GM23338 (cell line): Measurements from ENCODE around the gene GGTLC2. TPM values are rescaled to one million over a fixed set of nuclear protein-coding genes. Genes with fewer than 3 reads are reported as not detected.

Experiments
- ATAC-seq: fragments of 200-7000 bp; cut with Tn5 transposase; 3 replicates; pipeline ENCODE4 v1.9.1; 2020
- DNase-seq: peaks from one replicate; pipeline ENCODE4 v3.0.0-alpha.2; 2015; ENCODE audit warnings: low spot score
- H2AFZ ChIP-seq: fragments of 200-600 bp; sonication (generic); 2 replicates; pipeline ENCODE4 v1.8.0; 2016; ENCODE audit warnings: antibody characterized with exemption, mild to moderate bottlenecking, moderate library complexity
- H3F3A ChIP-seq: fragments of 200-600 bp; sonication (generic); replicated peaks from 2 replicates; pipeline ENCODE4 v1.8.0; 2017; ENCODE audit warnings: antibody characterized with exemption, mixed run types, low read depth
- H3K27ac ChIP-seq: fragments of 200-600 bp; sonication (generic); 2 replicates; pipeline ENCODE4 v1.6.1; 2016; ENCODE audit warnings: low read depth
- H3K27me3 ChIP-seq: fragments of 200-600 bp; sonication (generic); 2 replicates; pipeline ENCODE4 v1.8.0; 2016; ENCODE audit warnings: mild to moderate bottlenecking, mixed run types, moderate library complexity; ENCODE audit not compliant: insufficient read depth
- H3K36me3 ChIP-seq: fragments of 200-600 bp; sonication (generic); 2 replicates; pipeline ENCODE4 v1.8.0; 2016; ENCODE audit warnings: mild to moderate bottlenecking; ENCODE audit not compliant: insufficient read depth
- H3K4me1 ChIP-seq: fragments of 200-600 bp; sonication (generic); 2 replicates; pipeline ENCODE4 v1.8.0; 2016; ENCODE audit warnings: mild to moderate bottlenecking, moderate library complexity; ENCODE audit not compliant: insufficient read depth
- H3K4me2 ChIP-seq: fragments of 200-600 bp; sonication (generic); 2 replicates; pipeline ENCODE4 v1.7.1; 2017; ENCODE audit warnings: mixed run types
- H3K4me3 ChIP-seq: fragments of 200-600 bp; sonication (generic); 2 replicates; pipeline ENCODE4 v1.6.1; 2016; ENCODE audit warnings: mixed run types
- H3K79me2 ChIP-seq: fragments of 200-600 bp; sonication (generic); replicated peaks from 2 replicates; pipeline ENCODE4 v1.8.0; 2017; ENCODE audit warnings: mild to moderate bottlenecking; ENCODE audit not compliant: insufficient read depth
- H3K9me2 ChIP-seq: fragments of 200-600 bp; sonication (generic); 2 replicates; pipeline ENCODE4 v1.8.0; 2017; ENCODE audit not compliant: insufficient read depth
- H4K20me1 ChIP-seq: fragments of 200-600 bp; sonication (generic); replicated peaks from 2 replicates; pipeline ENCODE4 v1.8.0; 2017; ENCODE audit warnings: mild to moderate bottlenecking; ENCODE audit not compliant: insufficient read depth
- H3K27ac Mint-ChIP-seq: 2 replicates; pipeline ENCODE4 v1.8.0; 2020; ENCODE audit warnings: inconsistent platforms, mild to moderate bottlenecking, moderate library complexity, mixed read lengths
- H3K27me3 Mint-ChIP-seq: 3 replicates; pipeline ENCODE4 v1.8.0; 2022; ENCODE audit warnings: low read depth, mild to moderate bottlenecking, moderate library complexity, mixed read lengths, inconsistent platforms; ENCODE audit not compliant: insufficient read depth, poor library complexity
- H3K36me3 Mint-ChIP-seq: 3 replicates; pipeline ENCODE4 v1.8.0; 2021; ENCODE audit warnings: low read depth, mild to moderate bottlenecking, inconsistent platforms, moderate library complexity, mixed read lengths
- H3K4me1 Mint-ChIP-seq: 3 replicates; pipeline ENCODE4 v1.8.0; 2020; ENCODE audit warnings: mild to moderate bottlenecking, inconsistent platforms, mixed read lengths
- H3K4me3 Mint-ChIP-seq: 3 replicates; pipeline ENCODE4 v1.8.0; 2021; ENCODE audit warnings: moderate library complexity, mild to moderate bottlenecking, inconsistent platforms, mixed read lengths
- H3K9me3 Mint-ChIP-seq: 3 replicates; pipeline ENCODE4 v1.8.0; 2020; ENCODE audit warnings: moderate library complexity, mild to moderate bottlenecking, inconsistent platforms, mixed read lengths
- CREB1 ChIP-seq: fragments of 250-450 bp; sonication (Bioruptor Pico); IDR thresholded peaks from 2 replicates; pipeline ENCODE4 v1.5.0; 2020; ENCODE audit warnings: low read depth, mild to moderate bottlenecking, moderate library complexity
- CTCF ChIP-seq, 2 experiments: fragments of 200-600 bp in 1 of 2; sonication (generic) in 1 of 2; conservative IDR thresholded peaks; 2 replicates each; pipeline versions ENCODE4 v1.5.1 to v1.6.1; 2016 to 2017; ENCODE audit warnings: antibody characterized with exemption in 2 of 2, low read depth in 2 of 2, mild to moderate bottlenecking in 2 of 2, moderate library complexity in 1 of 2
- polyA plus RNA-seq: library from polyadenylated mRNA; unstranded; fragments of >200 nt; fragmentation: Nextera tagmentation; extraction: Ambion mirVana; gene quantifications from 2 replicates; pipeline ENCODE4 v1.2.1, GENCODE V29; 2016
- total RNA-seq: library from RNA; depleted of rRNA; stranded (reverse); fragments of >200 nt; shearing (Covaris generic); gene quantifications from 2 replicates; pipeline ENCODE4 v1.2.3, GENCODE V29; 2014
- TF ChIP-seq, protein P1 (sequence below): fragments of 250-450 bp; sonication (Bioruptor Pico); IDR thresholded peaks from 2 replicates; pipeline ENCODE4 v1.5.0; 2020; ENCODE audit warnings: mild to moderate bottlenecking, moderate library complexity

The GGTLC2 gene
- total and polyA plus RNA-seq, 2 experiments from 2014 or later = not detected

- Histone ChIP-seq H3K27ac (no peak overlapping the region), H3K4me1 (no peaks in the 10 kb centered on the region), H4K20me1 (no peaks in the 10 kb centered on the region), H3K36me3 (no peaks in the 10 kb centered on the region), H3K4me3 (no peak overlapping the region), H3K27me3 (peaks cover 93% of the 10 kb centered on the region), H3F3A (no peaks in the 10 kb centered on the region), H3K79me2 (no peaks in the 10 kb centered on the region), H3K4me2 (no peak overlapping the region), H3K9me2 (no peaks in the 10 kb centered on the region), H2AFZ (no peak overlapping the region)
- TF ChIP-seq CREB1 (CRISPR knock-in tag) = no peak
- TF ChIP-seq, protein P1, sequence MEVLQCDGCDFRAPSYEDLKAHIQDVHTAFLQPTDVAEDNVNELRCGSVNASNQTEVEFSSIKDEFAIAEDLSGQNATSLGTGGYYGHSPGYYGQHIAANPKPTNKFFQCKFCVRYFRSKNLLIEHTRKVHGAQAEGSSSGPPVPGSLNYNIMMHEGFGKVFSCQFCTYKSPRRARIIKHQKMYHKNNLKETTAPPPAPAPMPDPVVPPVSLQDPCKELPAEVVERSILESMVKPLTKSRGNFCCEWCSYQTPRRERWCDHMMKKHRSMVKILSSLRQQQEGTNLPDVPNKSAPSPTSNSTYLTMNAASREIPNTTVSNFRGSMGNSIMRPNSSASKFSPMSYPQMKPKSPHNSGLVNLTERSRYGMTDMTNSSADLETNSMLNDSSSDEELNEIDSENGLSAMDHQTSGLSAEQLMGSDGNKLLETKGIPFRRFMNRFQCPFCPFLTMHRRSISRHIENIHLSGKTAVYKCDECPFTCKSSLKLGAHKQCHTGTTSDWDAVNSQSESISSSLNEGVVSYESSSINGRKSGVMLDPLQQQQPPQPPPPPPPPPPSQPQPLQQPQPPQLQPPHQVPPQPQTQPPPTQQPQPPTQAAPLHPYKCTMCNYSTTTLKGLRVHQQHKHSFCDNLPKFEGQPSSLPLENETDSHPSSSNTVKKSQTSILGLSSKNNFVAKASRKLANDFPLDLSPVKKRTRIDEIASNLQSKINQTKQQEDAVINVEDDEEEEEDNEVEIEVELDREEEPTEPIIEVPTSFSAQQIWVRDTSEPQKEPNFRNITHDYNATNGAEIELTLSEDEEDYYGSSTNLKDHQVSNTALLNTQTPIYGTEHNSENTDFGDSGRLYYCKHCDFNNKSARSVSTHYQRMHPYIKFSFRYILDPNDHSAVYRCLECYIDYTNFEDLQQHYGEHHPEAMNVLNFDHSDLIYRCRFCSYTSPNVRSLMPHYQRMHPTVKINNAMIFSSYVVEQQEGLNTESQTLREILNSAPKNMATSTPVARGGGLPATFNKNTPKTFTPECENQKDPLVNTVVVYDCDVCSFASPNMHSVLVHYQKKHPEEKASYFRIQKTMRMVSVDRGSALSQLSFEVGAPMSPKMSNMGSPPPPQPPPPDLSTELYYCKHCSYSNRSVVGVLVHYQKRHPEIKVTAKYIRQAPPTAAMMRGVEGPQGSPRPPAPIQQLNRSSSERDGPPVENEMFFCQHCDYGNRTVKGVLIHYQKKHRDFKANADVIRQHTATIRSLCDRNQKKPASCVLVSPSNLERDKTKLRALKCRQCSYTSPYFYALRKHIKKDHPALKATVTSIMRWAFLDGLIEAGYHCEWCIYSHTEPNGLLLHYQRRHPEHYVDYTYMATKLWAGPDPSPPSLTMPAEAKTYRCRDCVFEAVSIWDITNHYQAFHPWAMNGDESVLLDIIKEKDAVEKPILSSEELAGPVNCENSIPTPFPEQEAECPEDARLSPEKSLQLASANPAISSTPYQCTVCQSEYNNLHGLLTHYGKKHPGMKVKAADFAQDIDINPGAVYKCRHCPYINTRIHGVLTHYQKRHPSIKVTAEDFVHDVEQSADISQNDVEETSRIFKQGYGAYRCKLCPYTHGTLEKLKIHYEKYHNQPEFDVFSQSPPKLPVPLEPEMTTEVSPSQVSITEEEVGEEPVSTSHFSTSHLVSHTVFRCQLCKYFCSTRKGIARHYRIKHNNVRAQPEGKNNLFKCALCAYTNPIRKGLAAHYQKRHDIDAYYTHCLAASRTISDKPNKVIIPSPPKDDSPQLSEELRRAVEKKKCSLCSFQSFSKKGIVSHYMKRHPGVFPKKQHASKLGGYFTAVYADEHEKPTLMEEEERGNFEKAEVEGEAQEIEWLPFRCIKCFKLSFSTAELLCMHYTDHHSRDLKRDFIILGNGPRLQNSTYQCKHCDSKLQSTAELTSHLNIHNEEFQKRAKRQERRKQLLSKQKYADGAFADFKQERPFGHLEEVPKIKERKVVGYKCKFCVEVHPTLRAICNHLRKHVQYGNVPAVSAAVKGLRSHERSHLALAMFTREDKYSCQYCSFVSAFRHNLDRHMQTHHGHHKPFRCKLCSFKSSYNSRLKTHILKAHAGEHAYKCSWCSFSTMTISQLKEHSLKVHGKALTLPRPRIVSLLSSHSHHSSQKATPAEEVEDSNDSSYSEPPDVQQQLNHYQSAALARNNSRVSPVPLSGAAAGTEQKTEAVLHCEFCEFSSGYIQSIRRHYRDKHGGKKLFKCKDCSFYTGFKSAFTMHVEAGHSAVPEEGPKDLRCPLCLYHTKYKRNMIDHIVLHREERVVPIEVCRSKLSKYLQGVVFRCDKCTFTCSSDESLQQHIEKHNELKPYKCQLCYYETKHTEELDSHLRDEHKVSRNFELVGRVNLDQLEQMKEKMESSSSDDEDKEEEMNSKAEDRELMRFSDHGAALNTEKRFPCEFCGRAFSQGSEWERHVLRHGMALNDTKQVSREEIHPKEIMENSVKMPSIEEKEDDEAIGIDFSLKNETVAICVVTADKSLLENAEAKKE (CRISPR knock-in tag) = no peak
- TF ChIP-seq CTCF (conservative IDR thresholded peaks at IDR 0.05; ENCODE audit: low read depth in 2 of 2) = peak; percentile 61 to 63
- H3K4me3 Mint-ChIP-seq = no peak overlapping the region
- peaks cover 5% of the 10 kb centered on the region; the same call in 1 of the 3 replicates for H3K9me3 Mint-ChIP-seq
- ATAC-seq (peak; percentile 93), DNase-seq (peak; percentile 57)
- H3K27me3 Mint-ChIP-seq = peaks cover 74% of the 10 kb centered on the region
- H3K36me3 Mint-ChIP-seq = no peaks in the 10 kb centered on the region
- H3K27ac Mint-ChIP-seq = no peak overlapping the region
- H3K4me1 Mint-ChIP-seq = no peaks in the 10 kb centered on the region
Measured at GRCh38 chr22:22684580-22685561, 40.5 kb downstream of the GGTLC2 start.
